Suprapubic skin (tissue), 4 donors: ENCODE data around the gene CA14. TPM values are rescaled to one million over a fixed set of nuclear protein-coding genes. Genes with fewer than 3 reads are reported as not detected.
A peak's percentile ranks its signal among the peaks of the same experiment; 100 is the strongest.

Experiments
- DNase-seq, 2 donors: peaks; one replicate each; pipeline ENCODE4 v3.0.0-alpha.2; 2019; ENCODE audit warnings: low spot score in 2 of 2
- H3K27ac ChIP-seq: fragments of 200-600 bp; sonication (generic); one replicate; pipeline ENCODE4 v1.5.1; 2019
- H3K27me3 ChIP-seq: fragments of 200-600 bp; sonication (generic); one replicate; pipeline ENCODE4 v1.5.1; 2019
- H3K36me3 ChIP-seq: fragments of 200-600 bp; sonication (generic); one replicate; pipeline ENCODE4 v1.5.1; 2019
- H3K4me1 ChIP-seq: fragments of 200-600 bp; sonication (generic); one replicate; pipeline ENCODE4 v1.5.1; 2019
- H3K4me3 ChIP-seq: fragments of 200-600 bp; sonication (generic); one replicate; pipeline ENCODE4 v1.5.1; 2019; ENCODE audit warnings: mild to moderate bottlenecking
- H3K9me3 ChIP-seq: fragments of 200-600 bp; sonication (generic); one replicate; pipeline ENCODE4 v1.5.1; 2019
- EP300 ChIP-seq: sonication (generic); formaldehyde crosslinking; IDR thresholded peaks from one replicate; pipeline ENCODE4 v1.6.1; 2017; ENCODE audit warnings: antibody characterized with exemption
- POLR2A ChIP-seq, 2 donors: fragments of 450-650 bp; IDR thresholded peaks; one replicate each; pipeline ENCODE4 v1.6.1; 2017; ENCODE audit warnings: antibody characterized with exemption in 2 of 2, mild to moderate bottlenecking in 2 of 2, moderate library complexity in 2 of 2
- POLR2AphosphoS5 ChIP-seq, 3 donors: sonication (generic); formaldehyde crosslinking; IDR thresholded peaks; one replicate each; pipeline ENCODE4 v1.6.1; 2017; ENCODE audit warnings: antibody characterized with exemption in 3 of 3
- WGBS: methylation state at CpG from one replicate; pipeline ENCODE4 v1.1.5; 2018; 5-methylcytosine and 5-hydroxymethylcytosine counted together
- total RNA-seq, 4 donors: library from RNA; depleted of rRNA; stranded (reverse); fragments of >200 nt; gene quantifications; one replicate each; pipeline ENCODE4 v1.1.0, GENCODE V29; 2016
- TF ChIP-seq, protein P1 (sequence below), 2 donors: fragments of 200-600 bp in 1 of 2; fragments of 450-650 bp in 1 of 2; sonication (generic) in 1 of 2; IDR thresholded peaks; one replicate each; pipeline ENCODE4 v1.5.1; 2016 to 2019; ENCODE audit warnings: antibody characterized with exemption in 2 of 2, mild to moderate bottlenecking in 1 of 2, moderate library complexity in 1 of 2

The CA14 gene
- total RNA-seq, 4 donors from 2014 or later, result 0.64 to 2.8 (median 1.1) TPM

DNA sequence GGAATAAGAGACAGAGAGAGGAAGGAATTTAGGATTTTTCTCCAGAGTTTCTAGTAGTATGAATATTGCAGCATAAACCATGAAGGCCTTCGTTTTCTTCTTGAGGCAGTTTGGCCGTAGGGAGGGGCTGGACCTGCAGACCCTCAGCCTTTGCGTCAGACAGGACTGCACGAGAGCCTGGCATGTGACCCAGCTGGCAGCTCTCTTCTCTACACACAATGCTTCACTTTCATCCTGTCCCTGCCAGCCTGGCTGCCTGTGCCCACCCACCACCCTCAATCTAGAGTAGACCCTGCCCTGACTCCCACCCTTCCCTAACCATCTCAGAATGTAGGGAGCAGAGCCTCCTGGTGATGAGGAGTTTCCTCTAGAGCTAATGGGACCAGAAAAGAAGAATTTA lies 1.6 kb downstream of the CA14 start:
- no peak for DNase-seq
- H3K4me1 ChIP-seq, result peaks cover 36% of the 10 kb centered on the region
- H3K4me3 ChIP-seq, result no peak overlapping the region
- H3K9me3 ChIP-seq, result no peaks in the 10 kb centered on the region
- WGBS, result 42% methylated on average over 4 of the region's 4 CpGs
- peaks cover under 1% of the 10 kb centered on the region for H3K36me3 ChIP-seq
- H3K27ac ChIP-seq, result no peak overlapping the region
- TF ChIP-seq, protein P1, sequence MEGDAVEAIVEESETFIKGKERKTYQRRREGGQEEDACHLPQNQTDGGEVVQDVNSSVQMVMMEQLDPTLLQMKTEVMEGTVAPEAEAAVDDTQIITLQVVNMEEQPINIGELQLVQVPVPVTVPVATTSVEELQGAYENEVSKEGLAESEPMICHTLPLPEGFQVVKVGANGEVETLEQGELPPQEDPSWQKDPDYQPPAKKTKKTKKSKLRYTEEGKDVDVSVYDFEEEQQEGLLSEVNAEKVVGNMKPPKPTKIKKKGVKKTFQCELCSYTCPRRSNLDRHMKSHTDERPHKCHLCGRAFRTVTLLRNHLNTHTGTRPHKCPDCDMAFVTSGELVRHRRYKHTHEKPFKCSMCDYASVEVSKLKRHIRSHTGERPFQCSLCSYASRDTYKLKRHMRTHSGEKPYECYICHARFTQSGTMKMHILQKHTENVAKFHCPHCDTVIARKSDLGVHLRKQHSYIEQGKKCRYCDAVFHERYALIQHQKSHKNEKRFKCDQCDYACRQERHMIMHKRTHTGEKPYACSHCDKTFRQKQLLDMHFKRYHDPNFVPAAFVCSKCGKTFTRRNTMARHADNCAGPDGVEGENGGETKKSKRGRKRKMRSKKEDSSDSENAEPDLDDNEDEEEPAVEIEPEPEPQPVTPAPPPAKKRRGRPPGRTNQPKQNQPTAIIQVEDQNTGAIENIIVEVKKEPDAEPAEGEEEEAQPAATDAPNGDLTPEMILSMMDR (IDR thresholded peaks at IDR 0.05), result no peak
- no peak for TF ChIP-seq EP300
- no peak for TF ChIP-seq POLR2A (IDR thresholded peaks at IDR 0.05)
- TF ChIP-seq POLR2AphosphoS5 (IDR thresholded peaks at IDR 0.05), result no peak
- peaks cover 10% of the 10 kb centered on the region for H3K27me3 ChIP-seq

DNA sequence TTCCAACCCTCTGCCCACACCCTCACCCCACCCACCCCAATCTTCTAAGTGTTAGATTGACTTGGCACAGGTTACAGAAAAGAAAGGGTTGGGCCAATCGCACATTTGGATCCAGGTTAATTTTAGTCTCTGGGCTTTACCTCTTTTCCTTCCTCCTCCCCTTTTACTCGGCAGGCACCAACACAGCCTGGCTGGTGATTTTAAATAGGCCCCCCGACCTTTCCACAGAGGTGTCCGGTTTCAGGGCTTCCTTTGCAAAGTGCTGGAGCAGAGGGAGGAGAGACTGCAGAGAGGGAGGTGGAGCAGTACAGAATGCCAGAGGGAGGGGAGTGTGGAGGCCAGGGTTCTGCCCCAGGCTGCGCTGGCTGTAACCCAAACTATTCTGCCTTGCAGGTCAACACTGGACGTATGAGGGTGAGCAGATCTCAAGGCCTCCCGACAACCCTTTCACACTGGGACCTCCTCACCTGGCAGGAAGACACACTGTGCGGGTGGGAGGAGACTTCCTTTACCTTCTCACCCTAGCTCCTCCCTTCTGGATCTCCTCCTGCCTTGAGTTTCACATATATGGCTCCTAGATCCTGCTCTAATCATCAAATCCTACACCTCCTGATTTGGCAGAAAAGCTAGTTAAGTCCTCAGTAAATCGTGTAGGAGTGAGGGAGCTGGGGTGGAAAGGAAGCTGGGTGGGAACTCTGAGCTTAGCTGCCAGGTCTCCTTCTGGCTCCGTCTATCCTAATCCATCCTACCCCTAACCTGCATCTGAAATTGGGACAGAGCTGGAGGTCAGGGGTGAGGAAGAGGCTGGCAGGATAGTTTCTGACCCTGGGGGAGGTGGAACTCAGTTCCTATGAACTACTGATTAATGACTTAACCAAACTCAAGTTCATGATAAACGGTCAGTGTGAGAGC lies 2.4 kb downstream of the CA14 start:
- peak overlapping the region; percentile 1 for H3K27ac ChIP-seq
- H3K4me3 ChIP-seq, result peak overlapping the region; percentile 20
- peaks cover 36% of the 10 kb centered on the region for H3K4me1 ChIP-seq
- H3K27me3 ChIP-seq, result peaks cover 10% of the 10 kb centered on the region
- no peaks in the 10 kb centered on the region for H3K9me3 ChIP-seq
- H3K36me3 ChIP-seq, result peaks cover 9% of the 10 kb centered on the region
- no peak for DNase-seq
- TF ChIP-seq EP300, result no peak
- TF ChIP-seq, protein P1 (IDR thresholded peaks at IDR 0.05), result no peak
- no peak for TF ChIP-seq POLR2A (IDR thresholded peaks at IDR 0.05)
- TF ChIP-seq POLR2AphosphoS5 (IDR thresholded peaks at IDR 0.05), result no peak
- WGBS, result 21% methylated on average over 11 of the region's 11 CpGs

DNA sequence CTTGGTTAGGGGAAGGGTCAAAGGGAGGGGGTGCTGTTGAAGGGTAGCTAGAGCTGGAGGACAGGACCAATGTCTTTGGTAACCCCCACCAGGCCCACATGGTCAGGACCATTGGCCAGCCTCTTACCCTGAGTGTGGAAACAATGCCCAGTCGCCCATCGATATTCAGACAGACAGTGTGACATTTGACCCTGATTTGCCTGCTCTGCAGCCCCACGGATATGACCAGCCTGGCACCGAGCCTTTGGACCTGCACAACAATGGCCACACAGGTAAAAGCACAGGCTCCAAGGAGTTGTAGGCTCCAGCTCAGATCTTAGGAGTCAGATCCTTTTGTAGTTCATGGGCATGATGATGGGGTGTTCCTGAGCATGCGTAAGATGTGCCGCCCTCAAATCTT lies 3.8 kb downstream of the CA14 start:
- WGBS, result 78% methylated on average over 6 of the region's 6 CpGs

DNA sequence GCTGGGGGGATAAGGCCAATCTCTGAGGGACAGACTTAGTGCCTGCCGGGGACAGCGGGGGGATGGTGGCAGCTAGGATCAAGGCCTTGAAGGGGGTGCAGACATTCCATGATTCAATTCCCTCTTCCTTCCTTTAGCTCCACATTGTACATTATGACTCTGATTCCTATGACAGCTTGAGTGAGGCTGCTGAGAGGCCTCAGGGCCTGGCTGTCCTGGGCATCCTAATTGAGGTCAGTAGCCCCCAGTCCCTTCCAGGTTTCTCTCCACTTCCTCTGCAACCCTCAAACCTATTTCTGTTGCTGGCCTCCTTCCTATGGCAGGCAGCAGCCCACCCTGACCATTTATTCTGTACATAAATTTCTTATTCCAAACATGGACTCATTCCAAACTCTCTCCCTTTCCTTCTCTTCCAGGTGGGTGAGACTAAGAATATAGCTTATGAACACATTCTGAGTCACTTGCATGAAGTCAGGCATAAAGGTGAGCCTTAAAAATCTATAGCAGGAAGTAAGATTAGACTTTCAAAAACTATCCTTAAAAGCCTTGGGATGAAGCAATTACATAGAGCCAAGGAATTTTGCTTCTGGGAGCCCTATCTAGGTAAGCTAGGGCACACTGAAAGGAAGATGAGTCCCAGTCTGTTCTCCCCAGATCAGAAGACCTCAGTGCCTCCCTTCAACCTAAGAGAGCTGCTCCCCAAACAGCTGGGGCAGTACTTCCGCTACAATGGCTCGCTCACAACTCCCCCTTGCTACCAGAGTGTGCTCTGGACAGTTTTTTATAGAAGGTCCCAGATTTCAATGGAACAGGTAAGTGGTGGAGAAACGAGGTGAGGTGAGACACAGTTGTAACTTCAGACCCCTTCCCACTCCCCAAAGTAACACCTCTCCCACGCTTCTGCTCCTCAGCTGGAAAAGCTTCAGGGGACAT lies 5.1 kb downstream of the CA14 start:
- Histone ChIP-seq H3K27ac (no peak overlapping the region), H3K4me1 (peaks cover 25% of the 10 kb centered on the region)
- 82% methylated on average over 4 of the region's 6 CpGs for WGBS

More for the DNA sequence above, 3.8 kb downstream of the CA14 start:
- no peaks in the 10 kb centered on the region for H3K9me3 ChIP-seq
- H3K27ac ChIP-seq, result no peak overlapping the region
- peaks cover 10% of the 10 kb centered on the region for H3K27me3 ChIP-seq
- H3K36me3 ChIP-seq, result peaks cover 22% of the 10 kb centered on the region
- DNase-seq, result no peak
- H3K4me3 ChIP-seq, result no peak overlapping the region
- TF ChIP-seq POLR2A (IDR thresholded peaks at IDR 0.05) (no peak), EP300 (no peak), POLR2AphosphoS5 (IDR thresholded peaks at IDR 0.05) (no peak)
- TF ChIP-seq, protein P1 (IDR thresholded peaks at IDR 0.05), result no peak
- H3K4me1 ChIP-seq, result peaks cover 26% of the 10 kb centered on the region

More for the DNA sequence above, 5.1 kb downstream of the CA14 start:
- Histone ChIP-seq H3K36me3 (peaks cover 29% of the 10 kb centered on the region), H3K27me3 (peaks cover 10% of the 10 kb centered on the region), H3K9me3 (no peaks in the 10 kb centered on the region), H3K4me3 (no peak overlapping the region)
- DNase-seq, result no peak
- TF ChIP-seq POLR2AphosphoS5 (IDR thresholded peaks at IDR 0.05) (no peak), POLR2A (IDR thresholded peaks at IDR 0.05) (no peak), EP300 (no peak)
- TF ChIP-seq, protein P1 (IDR thresholded peaks at IDR 0.05), result no peak
